22Rv1 (cell line): ENCODE results near the gene XRCC2.

ENCODE experiments used
- CTCF ChIP-seq: fragments of 450-650 bp; IDR thresholded peaks from 2 replicates; pipeline ENCODE4 v1.5.1; 2017; ENCODE audit warnings: mild to moderate bottlenecking
- ZFX ChIP-seq: fragments of 450-650 bp; IDR thresholded peaks from 2 replicates; pipeline ENCODE4 v1.6.1; 2017; ENCODE audit warnings: antibody characterized with exemption, borderline replicate concordance

- TF ChIP-seq CTCF (no peak), ZFX (no peak)
Measured at GRCh38 chr7:152641384-152641783, 34.6 kb downstream of the XRCC2 start.
